VCaP (cell line): Measurements from ENCODE around the gene IMMT.

ENCODE experiments used
- H3K27ac ChIP-seq: fragments of 450-650 bp; 2 replicates; pipeline ENCODE4 v1.5.1; 2017
- TF ChIP-seq, protein P1 (sequence below): fragments of 450-650 bp; conservative IDR thresholded peaks from 2 replicates; pipeline ENCODE4 v1.5.1; 2017; ENCODE audit warnings: mild to moderate bottlenecking, moderate library complexity

The IMMT gene

GRCh38 chr2:86150502-86150901, 44.8 kb downstream of the IMMT start:
- TF ChIP-seq, protein P1, sequence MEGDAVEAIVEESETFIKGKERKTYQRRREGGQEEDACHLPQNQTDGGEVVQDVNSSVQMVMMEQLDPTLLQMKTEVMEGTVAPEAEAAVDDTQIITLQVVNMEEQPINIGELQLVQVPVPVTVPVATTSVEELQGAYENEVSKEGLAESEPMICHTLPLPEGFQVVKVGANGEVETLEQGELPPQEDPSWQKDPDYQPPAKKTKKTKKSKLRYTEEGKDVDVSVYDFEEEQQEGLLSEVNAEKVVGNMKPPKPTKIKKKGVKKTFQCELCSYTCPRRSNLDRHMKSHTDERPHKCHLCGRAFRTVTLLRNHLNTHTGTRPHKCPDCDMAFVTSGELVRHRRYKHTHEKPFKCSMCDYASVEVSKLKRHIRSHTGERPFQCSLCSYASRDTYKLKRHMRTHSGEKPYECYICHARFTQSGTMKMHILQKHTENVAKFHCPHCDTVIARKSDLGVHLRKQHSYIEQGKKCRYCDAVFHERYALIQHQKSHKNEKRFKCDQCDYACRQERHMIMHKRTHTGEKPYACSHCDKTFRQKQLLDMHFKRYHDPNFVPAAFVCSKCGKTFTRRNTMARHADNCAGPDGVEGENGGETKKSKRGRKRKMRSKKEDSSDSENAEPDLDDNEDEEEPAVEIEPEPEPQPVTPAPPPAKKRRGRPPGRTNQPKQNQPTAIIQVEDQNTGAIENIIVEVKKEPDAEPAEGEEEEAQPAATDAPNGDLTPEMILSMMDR = no peak
- H3K27ac ChIP-seq = no peak overlapping the region

DNA sequence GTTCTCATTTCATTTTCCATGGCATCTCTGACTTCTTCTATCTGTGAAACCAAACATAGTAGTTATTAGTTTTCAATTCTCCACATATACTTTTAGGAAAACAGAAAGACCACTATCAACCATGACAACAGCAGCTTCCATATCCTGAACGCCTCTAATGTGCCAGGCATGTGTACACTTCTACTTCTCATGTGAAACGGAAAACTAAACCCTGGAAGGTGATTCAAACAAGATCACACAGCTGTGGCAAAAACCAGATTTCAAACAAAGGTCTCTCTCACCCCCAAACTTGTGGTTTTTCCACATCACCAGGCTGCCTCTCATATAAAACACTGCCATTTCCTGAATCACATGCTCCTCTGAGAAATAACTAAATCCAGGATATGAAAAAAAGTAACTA, 47.5 kb downstream of the IMMT start:
- TF ChIP-seq, protein P1 = no peak
- no peak overlapping the region for H3K27ac ChIP-seq

DNA sequence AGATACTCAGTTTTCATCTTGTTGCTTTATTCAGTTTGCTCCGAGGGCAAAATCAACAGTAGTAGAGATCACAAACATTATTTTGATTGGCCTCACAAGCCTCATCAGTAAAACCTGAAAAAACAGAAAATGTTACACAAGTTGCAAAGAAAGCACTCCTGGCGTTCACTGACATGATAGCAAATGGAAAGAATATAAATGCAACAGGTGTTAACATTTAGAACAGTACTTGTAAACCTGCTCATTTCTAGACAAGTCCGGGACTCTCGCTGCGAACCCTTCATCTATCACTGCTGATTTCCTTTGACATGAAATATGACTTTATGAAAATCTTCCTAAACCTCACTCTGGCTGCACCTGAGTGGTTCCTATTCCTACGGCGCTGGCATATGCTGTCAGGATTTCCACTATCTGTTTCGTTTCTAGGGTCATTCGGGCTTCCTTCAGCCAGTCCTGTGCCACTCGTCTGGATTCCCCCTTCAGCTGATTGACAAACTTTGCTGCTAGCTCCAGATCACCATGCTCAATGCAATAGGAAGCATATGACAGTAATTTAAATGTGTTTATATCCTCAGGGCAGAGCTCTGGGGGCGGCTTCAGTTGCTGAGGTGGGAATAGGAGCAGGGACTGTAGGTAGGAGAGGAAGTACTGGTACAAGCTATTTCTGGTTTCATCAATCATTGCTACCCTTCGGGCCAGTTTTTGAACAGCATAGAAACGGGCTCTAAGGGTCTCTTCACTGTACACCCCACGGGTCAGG, 51.2 kb downstream of the IMMT start:
- H3K27ac ChIP-seq = no peak overlapping the region
- TF ChIP-seq, protein P1 = no peak

GRCh38 chr2:86143307-86143706, 52.0 kb downstream of the IMMT start:
- TF ChIP-seq, protein P1 = no peak
- no peak overlapping the region for H3K27ac ChIP-seq

GRCh38 chr2:86142436-86143257, 52.6 kb downstream of the IMMT start:
- TF ChIP-seq, protein P1 = no peak

DNA sequence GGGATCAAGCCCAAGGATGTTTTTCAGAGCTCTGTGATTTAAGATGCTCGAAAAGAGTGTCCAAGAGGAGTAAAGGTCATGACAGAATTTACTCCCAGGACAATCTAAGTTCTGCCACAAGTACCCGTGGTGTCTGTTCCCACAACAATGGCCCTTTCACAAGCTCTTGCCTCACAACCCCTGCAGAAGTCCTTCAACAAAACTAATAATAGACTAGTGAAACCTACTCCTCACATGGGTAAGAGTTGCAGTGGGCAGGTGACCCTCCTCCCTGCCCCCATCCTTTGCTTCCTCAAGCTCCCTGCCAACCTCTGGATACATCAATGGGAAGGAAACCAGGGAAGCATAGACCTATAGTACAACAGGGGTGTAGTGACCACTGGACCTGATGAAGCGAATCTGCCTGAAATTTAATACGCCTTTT, 54.3 kb downstream of the IMMT start:
- H3K27ac ChIP-seq = no peak overlapping the region
- TF ChIP-seq, protein P1 = no peak

More at GRCh38 chr2:86142436-86143257, 52.6 kb downstream of the IMMT start:
- no peak overlapping the region for H3K27ac ChIP-seq

DNA sequence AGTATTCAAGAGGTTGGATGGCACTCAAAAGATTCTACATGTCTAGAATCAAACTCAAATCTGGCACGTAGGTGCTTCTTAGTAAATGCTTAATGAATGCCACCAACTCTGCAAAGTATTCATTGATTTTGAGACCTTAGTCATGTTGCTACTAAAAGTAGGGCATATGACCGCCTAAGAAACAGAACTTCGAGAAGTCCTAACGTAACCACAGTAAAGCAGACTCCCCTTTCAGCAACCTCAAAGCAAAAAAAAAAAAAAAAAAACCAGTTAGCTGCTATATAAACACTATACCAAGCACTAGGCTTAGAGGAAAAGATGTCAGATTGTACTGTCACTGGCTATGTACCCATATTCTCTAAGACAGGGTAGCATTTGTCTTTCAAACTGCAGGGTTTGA, 55.3 kb downstream of the IMMT start:
- TF ChIP-seq, protein P1 = no peak
- H3K27ac ChIP-seq = no peak overlapping the region
